ENCODE measurements around the gene HBP1.

DNA sequence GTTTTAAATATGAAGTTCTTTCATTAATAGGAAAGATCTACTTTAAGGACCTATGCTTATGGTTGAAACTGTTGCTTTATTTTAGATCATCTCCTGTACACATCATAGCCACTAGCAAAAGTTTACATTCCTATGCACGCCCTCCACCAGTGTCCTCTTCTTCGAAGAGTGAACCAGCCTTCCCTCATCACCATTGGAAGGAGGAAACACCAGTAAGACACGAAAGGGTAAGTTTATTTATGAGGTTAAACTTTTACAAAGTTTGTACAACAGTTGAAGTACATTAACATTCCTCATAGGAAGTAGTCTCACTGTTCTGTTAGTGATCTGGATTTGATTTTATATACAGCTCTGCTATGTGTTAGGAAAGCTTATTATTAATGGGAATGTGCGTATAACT lies 16.9 kb downstream of the HBP1 start:
- TF ChIP-seq POLR2AphosphoS5 (IDR thresholded peaks at IDR 0.05; ENCODE audit: low read depth, low read length) (no peak), POLR2A (IDR thresholded peaks at IDR 0.05; ENCODE audit: low read depth, low read length) (no peak)

Measured in GM12892 (cell line).